ENCODE results near the gene SPOPL. TPM values are rescaled to one million over a fixed set of nuclear protein-coding genes. Genes with fewer than 3 reads are reported as not detected.

The SPOPL gene
- total RNA-seq, 4 donors from 2014 or later, result 30.5 to 49.0 (median 43.6) TPM

DNA sequence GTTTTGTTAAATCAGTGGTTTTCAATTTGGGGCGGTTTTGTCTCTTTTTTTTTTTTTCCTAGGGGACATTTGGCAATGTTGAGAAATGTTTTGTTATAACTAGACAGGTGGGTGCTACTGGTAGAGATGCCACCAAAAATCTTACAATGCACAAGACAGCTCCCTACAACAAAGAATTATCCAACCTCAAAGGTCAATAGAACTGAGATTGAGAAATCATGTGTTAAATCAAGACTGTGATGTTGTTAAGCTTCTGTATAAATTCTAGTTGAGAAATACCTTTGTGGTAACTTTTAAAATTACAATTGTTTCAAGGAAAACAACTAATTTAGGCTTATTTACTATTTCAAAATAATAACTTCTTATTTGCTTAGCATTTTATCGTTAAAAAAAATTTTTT lies 9.4 kb upstream of the SPOPL start:
- 97% methylated on average over 2 of the region's 2 CpGs for WGBS
- Histone ChIP-seq H3K36me3 (peaks cover 0 to 8% (median 0%) of the 10 kb centered on the region in 4 donors), H3K27ac (replicated peaks in 1 of 4) (no peak overlapping the region), H3K9me3 (no peaks in the 10 kb centered on the region), H3K4me3 (no peak overlapping the region), H3K27me3 (no peaks in the 10 kb centered on the region), H3K4me1 (no peaks in the 10 kb centered on the region)
- intact Hi-C loops (cut with DNase I), result no loop called here
- DNase-seq (ENCODE audit: extremely low spot score), result no peak
- TF ChIP-seq POLR2A (IDR thresholded peaks at IDR 0.05; ENCODE audit: low read depth), result no peak
- TF ChIP-seq, protein P1, sequence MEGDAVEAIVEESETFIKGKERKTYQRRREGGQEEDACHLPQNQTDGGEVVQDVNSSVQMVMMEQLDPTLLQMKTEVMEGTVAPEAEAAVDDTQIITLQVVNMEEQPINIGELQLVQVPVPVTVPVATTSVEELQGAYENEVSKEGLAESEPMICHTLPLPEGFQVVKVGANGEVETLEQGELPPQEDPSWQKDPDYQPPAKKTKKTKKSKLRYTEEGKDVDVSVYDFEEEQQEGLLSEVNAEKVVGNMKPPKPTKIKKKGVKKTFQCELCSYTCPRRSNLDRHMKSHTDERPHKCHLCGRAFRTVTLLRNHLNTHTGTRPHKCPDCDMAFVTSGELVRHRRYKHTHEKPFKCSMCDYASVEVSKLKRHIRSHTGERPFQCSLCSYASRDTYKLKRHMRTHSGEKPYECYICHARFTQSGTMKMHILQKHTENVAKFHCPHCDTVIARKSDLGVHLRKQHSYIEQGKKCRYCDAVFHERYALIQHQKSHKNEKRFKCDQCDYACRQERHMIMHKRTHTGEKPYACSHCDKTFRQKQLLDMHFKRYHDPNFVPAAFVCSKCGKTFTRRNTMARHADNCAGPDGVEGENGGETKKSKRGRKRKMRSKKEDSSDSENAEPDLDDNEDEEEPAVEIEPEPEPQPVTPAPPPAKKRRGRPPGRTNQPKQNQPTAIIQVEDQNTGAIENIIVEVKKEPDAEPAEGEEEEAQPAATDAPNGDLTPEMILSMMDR (IDR thresholded peaks at IDR 0.05), result no peak

DNA sequence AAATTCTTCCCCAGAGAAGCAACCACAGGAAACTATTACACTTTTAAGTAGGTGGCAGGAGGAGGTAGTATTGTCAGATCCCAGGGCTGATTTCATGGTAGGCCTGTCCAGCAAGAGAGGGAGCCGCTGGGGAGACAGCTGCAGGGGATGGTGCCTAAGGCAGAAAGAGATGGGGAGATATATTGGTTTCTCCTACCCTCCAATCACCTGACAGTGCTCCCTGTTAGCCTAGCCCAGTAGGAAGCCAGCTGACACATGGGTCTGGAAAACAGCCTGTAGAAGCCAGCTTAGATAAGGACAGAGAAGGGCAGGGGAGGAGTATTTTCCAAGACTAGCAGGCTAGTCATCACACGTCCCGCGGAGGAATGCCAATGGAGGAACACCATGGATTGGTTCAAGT lies 8.2 kb upstream of the SPOPL start:
- Histone ChIP-seq H3K27ac (replicated peaks in 1 of 4) (no peak overlapping the region), H3K4me1 (no peaks in the 10 kb centered on the region), H3K4me3 (no peak overlapping the region), H3K9me3 (no peaks in the 10 kb centered on the region), H3K27me3 (no peaks in the 10 kb centered on the region), H3K36me3 (peaks cover 0 to 8% (median 0%) of the 10 kb centered on the region in 4 donors)
- intact Hi-C loops (cut with DNase I), result no loop called here
- TF ChIP-seq, protein P1 (IDR thresholded peaks at IDR 0.05), result no peak
- TF ChIP-seq EP300 (IDR thresholded peaks at IDR 0.05) (no peak), POLR2AphosphoS5 (IDR thresholded peaks at IDR 0.05) (no peak), POLR2A (IDR thresholded peaks at IDR 0.05; ENCODE audit: low read depth) (no peak)
- 88% methylated on average over 4 of the region's 4 CpGs for WGBS
- no peak for DNase-seq (ENCODE audit: extremely low spot score)

DNA sequence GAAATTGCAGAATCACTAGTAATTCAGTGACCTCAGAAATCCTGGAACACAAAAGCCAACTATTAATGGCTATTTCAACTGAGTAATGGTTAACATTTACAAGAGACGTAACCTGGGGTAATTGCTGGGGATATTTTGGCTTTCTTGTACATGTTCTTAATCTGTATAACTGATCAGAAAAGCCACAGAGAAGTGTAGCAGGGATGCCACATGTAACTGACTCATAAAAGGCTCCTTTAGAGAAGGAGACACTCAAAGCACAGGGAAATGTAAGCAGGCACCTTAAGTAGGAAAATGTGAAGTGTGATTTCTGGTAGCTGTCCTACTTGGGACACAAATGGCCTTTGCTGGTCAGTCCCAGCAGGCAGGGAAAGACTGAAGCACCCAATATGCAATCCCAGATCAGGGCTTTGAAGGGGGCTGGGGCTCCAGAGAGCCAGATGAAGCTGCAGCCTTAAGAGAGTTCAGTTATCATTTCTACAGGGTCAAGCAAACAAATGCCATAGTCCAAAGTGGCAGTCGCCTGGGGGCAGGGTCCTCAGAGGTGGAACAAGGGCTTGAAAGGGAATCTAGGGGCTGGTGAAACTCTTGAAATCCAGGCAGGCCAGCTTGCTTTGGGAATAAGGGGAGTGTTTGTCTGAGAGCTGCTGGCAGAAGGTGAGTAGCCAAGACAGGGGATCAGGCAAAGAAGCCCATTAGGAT lies 7.2 kb upstream of the SPOPL start:
- TF ChIP-seq POLR2AphosphoS5 (IDR thresholded peaks at IDR 0.05) (no peak), POLR2A (IDR thresholded peaks at IDR 0.05; ENCODE audit: low read depth) (no peak)
- TF ChIP-seq, protein P1 (IDR thresholded peaks at IDR 0.05), result no peak
- DNase-seq (ENCODE audit: extremely low spot score), result no peak
- peaks cover 0 to 8% (median 0%) of the 10 kb centered on the region in 4 donors for H3K36me3 ChIP-seq
- no peak overlapping the region for H3K4me3 ChIP-seq
- 93% methylated on average over 2 of the region's 2 CpGs for whole genome bisulfite sequencing
- H3K4me1 ChIP-seq, result no peaks in the 10 kb centered on the region
- no peak overlapping the region for H3K27ac ChIP-seq (replicated peaks in 1 of 4)
- no peaks in the 10 kb centered on the region for H3K27me3 ChIP-seq
- intact Hi-C loops (cut with DNase I), result no loop called here
- H3K9me3 ChIP-seq, result no peaks in the 10 kb centered on the region

GRCh38 chr2:138495384-138495783 lies 6.2 kb upstream of the SPOPL start:
- H3K27ac ChIP-seq (replicated peaks in 1 of 4), result no peak overlapping the region
- no peak for DNase-seq (ENCODE audit: extremely low spot score)
- TF ChIP-seq POLR2A (IDR thresholded peaks at IDR 0.05; ENCODE audit: low read depth), result no peak
- no peak for TF ChIP-seq POLR2AphosphoS5 (IDR thresholded peaks at IDR 0.05)
- TF ChIP-seq, protein P1 (IDR thresholded peaks at IDR 0.05), result no peak
- TF ChIP-seq EP300 (IDR thresholded peaks at IDR 0.05), result no peak
- H3K4me1 ChIP-seq, result peaks cover 0 to 6% (median 5%) of the 10 kb centered on the region in 4 donors
- no peak overlapping the region for H3K4me3 ChIP-seq
- H3K36me3 ChIP-seq, result peaks cover 0 to 8% (median 0%) of the 10 kb centered on the region in 4 donors
- 76% methylated on average over 2 of the region's 2 CpGs for WGBS
- H3K27me3 ChIP-seq, result no peaks in the 10 kb centered on the region
- H3K9me3 ChIP-seq, result no peaks in the 10 kb centered on the region
- intact Hi-C loops (cut with DNase I), result no loop called here
